BLaER1 treated with 17β-estradiol and CSF1 and Interleukin-3, amounts not matched to agents 10 nM and 100 nM (cell line): Measurements from ENCODE around the gene CABLES1.

ENCODE experiments used
- H3K27ac ChIP-seq, 11 experiments: shearing (Covaris generic); formaldehyde crosslinking; 2 replicates each; pipeline ENCODE4 v1.8.1; 2022
- H3K27me3 ChIP-seq, 11 experiments: shearing (Covaris generic); formaldehyde crosslinking; 2 replicates each; pipeline ENCODE4 v1.8.1; 2022
- H3K36me3 ChIP-seq, 11 experiments: shearing (Covaris generic); formaldehyde crosslinking; 2 replicates each; pipeline ENCODE4 v1.8.1; 2022
- H3K4me1 ChIP-seq, 10 experiments: shearing (Covaris generic); formaldehyde crosslinking; 2 replicates each; pipeline ENCODE4 v1.8.1; 2022
- H3K4me2 ChIP-seq, 11 experiments: shearing (Covaris generic); formaldehyde crosslinking; 2 replicates each; pipeline ENCODE4 v1.8.1; 2022
- H3K4me3 ChIP-seq, 10 experiments: shearing (Covaris generic); formaldehyde crosslinking; 2 replicates each; pipeline ENCODE4 v1.8.1; 2022
- H3K9ac ChIP-seq, 11 experiments: shearing (Covaris generic); formaldehyde crosslinking; 2 replicates each; pipeline ENCODE4 v1.8.1; 2022
- H3K9me3 ChIP-seq, 11 experiments: shearing (Covaris generic); formaldehyde crosslinking; replicated peaks in 1 of 11; 2 replicates each; pipeline ENCODE4 v1.8.1; 2022
- H4K20me1 ChIP-seq, 11 experiments: shearing (Covaris generic); formaldehyde crosslinking; 2 replicates each; pipeline ENCODE4 v1.8.1; 2022
- Cebpa-rat ChIP-seq, 11 experiments: shearing (Covaris generic); IDR thresholded peaks; 2 replicates each; pipeline ENCODE4 v1.8.1; 2022

CABLES1 gene

GRCh38 chr18:23269928-23270327 is 134.6 kb downstream of the CABLES1 start:
- Histone ChIP-seq H3K4me1 (peaks cover 29 to 66% (median 38%) of the 10 kb centered on the region in 10 experiments), H4K20me1 (no peaks in the 10 kb centered on the region), H3K27me3 (no peaks in the 10 kb centered on the region), H3K4me2 (0 out of 22 replicates have a peak overlapping the region, but pooled peaks of 1 of the 11 experiments have one; percentile 1), H3K4me3 (peak overlapping the region in 7 of 10 experiments; percentile 1 to 47 (median 9); a peak in 6 of 20 replicates), H3K36me3 (peaks cover 6 to 28% (median 12%) of the 10 kb centered on the region in 11 experiments; a peak in 14 of 22 replicates), H3K9me3 (peaks cover 41 to 57% (median 53%) of the 10 kb centered on the region in 11 experiments), H3K27ac (no peak overlapping the region), H3K9ac (no peak overlapping the region)
- TF ChIP-seq Cebpa-rat (IDR thresholded peaks at IDR 0.05): no peak

- Histone ChIP-seq H4K20me1 (no peaks in the 10 kb centered on the region), H3K4me1 (peaks cover 17 to 54% (median 26%) of the 10 kb centered on the region in 10 experiments), H3K27ac (peak overlapping the region in 2 of 11 experiments; percentile 28 to 39; a peak in 3 of 22 replicates), H3K36me3 (peaks cover 6 to 28% (median 12%) of the 10 kb centered on the region in 11 experiments; a peak in 14 of 22 replicates), H3K9me3 (peaks cover 41 to 58% (median 53%) of the 10 kb centered on the region in 11 experiments), H3K27me3 (no peaks in the 10 kb centered on the region), H3K4me2 (peak overlapping the region in 2 of 11 experiments; percentile 11 to 32; a peak in 2 of 22 replicates), H3K4me3 (no peak overlapping the region), H3K9ac (no peak overlapping the region)
- no peak for TF ChIP-seq Cebpa-rat (IDR thresholded peaks at IDR 0.05)
These were observed 135.8 kb downstream of the CABLES1 start for GRCh38 chr18:23270986-23271680.

GRCh38 chr18:23272498-23273232 is 137.4 kb downstream of the CABLES1 start:
- peaks cover 54 to 73% (median 65%) of the 10 kb centered on the region in 11 experiments for H3K9me3 ChIP-seq

GRCh38 chr18:23273443-23273966 is 138.2 kb downstream of the CABLES1 start:
- Histone ChIP-seq H3K27ac (no peak overlapping the region), H3K9ac (no peak overlapping the region), H3K4me1 (peaks cover 0 to 32% (median 6%) of the 10 kb centered on the region in 10 experiments; a peak in 9 of 20 replicates), H3K4me3 (no peak overlapping the region), H3K9me3 (peaks cover 58 to 74% (median 65%) of the 10 kb centered on the region in 11 experiments), H3K36me3 (peaks cover 7 to 36% (median 24%) of the 10 kb centered on the region in 11 experiments; a peak in 16 of 22 replicates), H4K20me1 (no peaks in the 10 kb centered on the region), H3K4me2 (0 out of 22 replicates have a peak overlapping the region, but pooled peaks of 2 of the 11 experiments have one; percentile 7 to 9), H3K27me3 (no peaks in the 10 kb centered on the region)
- no peak for TF ChIP-seq Cebpa-rat (IDR thresholded peaks at IDR 0.05)

More at GRCh38 chr18:23272498-23273232, 137.4 kb downstream of the CABLES1 start:
- Histone ChIP-seq H3K9ac (no peak overlapping the region), H3K36me3 (peaks cover 7 to 30% (median 22%) of the 10 kb centered on the region in 11 experiments; a peak in 16 of 22 replicates), H3K27me3 (no peaks in the 10 kb centered on the region), H3K27ac (no peak overlapping the region), H3K4me2 (0 out of 22 replicates have a peak overlapping the region, but pooled peaks of 2 of the 11 experiments have one; percentile 7 to 9), H4K20me1 (no peaks in the 10 kb centered on the region), H3K4me3 (no peak overlapping the region), H3K4me1 (peaks cover 2 to 39% (median 11%) of the 10 kb centered on the region in 10 experiments)
- no peak for TF ChIP-seq Cebpa-rat (IDR thresholded peaks at IDR 0.05)

- no peak for TF ChIP-seq Cebpa-rat (IDR thresholded peaks at IDR 0.05)
- H3K9me3 ChIP-seq: peaks cover 44 to 62% (median 54%) of the 10 kb centered on the region in 11 experiments
- H3K27ac ChIP-seq: no peak overlapping the region
- no peak overlapping the region for H3K4me3 ChIP-seq
- peaks cover 0 to 26% (median 0%) of the 10 kb centered on the region in 10 experiments; a peak in 3 of 20 replicates for H3K4me1 ChIP-seq
- H4K20me1 ChIP-seq: no peaks in the 10 kb centered on the region
- H3K27me3 ChIP-seq: no peaks in the 10 kb centered on the region
- no peak overlapping the region for H3K4me2 ChIP-seq
- H3K9ac ChIP-seq: no peak overlapping the region
- peaks cover 2 to 28% (median 18%) of the 10 kb centered on the region in 11 experiments; a peak in 16 of 22 replicates for H3K36me3 ChIP-seq
These were observed 139.6 kb downstream of the CABLES1 start for GRCh38 chr18:23274638-23275482.

GRCh38 chr18:23276451-23276850 is 141.2 kb downstream of the CABLES1 start:
- peaks cover 0 to 17% (median 0%) of the 10 kb centered on the region in 10 experiments; a peak in 4 of 20 replicates for H3K4me1 ChIP-seq
- no peaks in the 10 kb centered on the region for H3K27me3 ChIP-seq
- peaks cover 0 to 20% (median 10%) of the 10 kb centered on the region in 11 experiments; a peak in 11 of 22 replicates for H3K36me3 ChIP-seq
- H3K4me3 ChIP-seq: no peak overlapping the region
- H3K9me3 ChIP-seq: peaks cover 29 to 46% (median 38%) of the 10 kb centered on the region in 11 experiments
- no peak overlapping the region; a peak in 1 of 22 replicates for H3K4me2 ChIP-seq
- no peak for TF ChIP-seq Cebpa-rat (IDR thresholded peaks at IDR 0.05)
- H3K9ac ChIP-seq: no peak overlapping the region
- H4K20me1 ChIP-seq: no peaks in the 10 kb centered on the region
- no peak overlapping the region for H3K27ac ChIP-seq

GRCh38 chr18:23277399-23277798 is 142.1 kb downstream of the CABLES1 start:
- Histone ChIP-seq H3K27me3 (no peaks in the 10 kb centered on the region), H3K4me1 (peaks cover 6 to 16% (median 7%) of the 10 kb centered on the region in 10 experiments; a peak in 16 of 20 replicates), H4K20me1 (no peaks in the 10 kb centered on the region), H3K4me3 (no peak overlapping the region), H3K27ac (no peak overlapping the region), H3K36me3 (peaks cover 0 to 20% (median 10%) of the 10 kb centered on the region in 11 experiments; a peak in 10 of 22 replicates), H3K9me3 (peaks cover 21 to 37% (median 28%) of the 10 kb centered on the region in 11 experiments), H3K9ac (no peak overlapping the region), H3K4me2 (no peak overlapping the region)
- TF ChIP-seq Cebpa-rat (IDR thresholded peaks at IDR 0.05): no peak

- Histone ChIP-seq H3K4me3 (no peak overlapping the region), H3K9me3 (peaks cover 21 to 30% (median 24%) of the 10 kb centered on the region in 11 experiments), H3K9ac (no peak overlapping the region), H3K4me1 (peaks cover 4 to 11% (median 9%) of the 10 kb centered on the region in 10 experiments; a peak in 16 of 20 replicates), H3K36me3 (peaks cover 0 to 20% (median 10%) of the 10 kb centered on the region in 11 experiments; a peak in 10 of 22 replicates), H3K27me3 (no peaks in the 10 kb centered on the region), H3K27ac (no peak overlapping the region), H4K20me1 (no peaks in the 10 kb centered on the region), H3K4me2 (no peak overlapping the region)
- TF ChIP-seq Cebpa-rat (IDR thresholded peaks at IDR 0.05): no peak
These were observed 144.6 kb downstream of the CABLES1 start for GRCh38 chr18:23279931-23280330.
